Measurements from ENCODE around the gene ANKDD1B.

Gene ANKDD1B

GRCh38 chr5:75690669-75691068 lies 79.4 kb downstream of the ANKDD1B start:
- TF ChIP-seq REST (IDR thresholded peaks at IDR 0.05; ENCODE audit: low read depth) (no peak), RAD21 (IDR thresholded peaks at IDR 0.05; ENCODE audit: low read depth) (no peak), TCF12 (IDR thresholded peaks at IDR 0.05; ENCODE audit: low read depth) (no peak), EGR1 (IDR thresholded peaks at IDR 0.05) (no peak), TEAD4 (IDR thresholded peaks at IDR 0.05) (no peak), EP300 (IDR thresholded peaks at IDR 0.05; ENCODE audit: borderline replicate concordance) (no peak), NFIC (IDR thresholded peaks at IDR 0.05) (no peak), CREB1 (IDR thresholded peaks at IDR 0.05; ENCODE audit: low read depth) (no peak)

- no peak for TF ChIP-seq FOXM1 (IDR thresholded peaks at IDR 0.05; ENCODE audit: borderline replicate concordance, low read depth)
- no peak for TF ChIP-seq RAD21 (IDR thresholded peaks at IDR 0.05; ENCODE audit: low read depth)
- no peak for TF ChIP-seq CREB1 (IDR thresholded peaks at IDR 0.05; ENCODE audit: low read depth)
- TF ChIP-seq ZBTB7A (IDR thresholded peaks at IDR 0.05; ENCODE audit: low read depth) = no peak
- no peak for TF ChIP-seq USF1 (IDR thresholded peaks at IDR 0.05)
- TF ChIP-seq EP300 (IDR thresholded peaks at IDR 0.05; ENCODE audit: borderline replicate concordance) = no peak
- TF ChIP-seq MAX (IDR thresholded peaks at IDR 0.05) = no peak
- TF ChIP-seq CEBPB (IDR thresholded peaks at IDR 0.05) = no peak
- TF ChIP-seq REST (IDR thresholded peaks at IDR 0.05; ENCODE audit: low read depth) = no peak
- no peak for TF ChIP-seq TCF12 (IDR thresholded peaks at IDR 0.05; ENCODE audit: low read depth)
- no peak for TF ChIP-seq NFIC (IDR thresholded peaks at IDR 0.05)
- no peak for TF ChIP-seq EGR1 (IDR thresholded peaks at IDR 0.05)
- no peak for TF ChIP-seq TEAD4 (IDR thresholded peaks at IDR 0.05)
- no peak for TF ChIP-seq TAF1 (IDR thresholded peaks at IDR 0.05; ENCODE audit: low read depth)
- TF ChIP-seq YY1 (IDR thresholded peaks at IDR 0.05; ENCODE audit: low read depth) = no peak
These were observed 83.5 kb downstream of the ANKDD1B start for GRCh38 chr5:75694781-75695180.

GRCh38 chr5:75701856-75702255 lies 90.6 kb downstream of the ANKDD1B start:
- TF ChIP-seq CREB1 (IDR thresholded peaks at IDR 0.05; ENCODE audit: low read depth) (no peak), TEAD4 (IDR thresholded peaks at IDR 0.05) (no peak), ZBTB7A (IDR thresholded peaks at IDR 0.05; ENCODE audit: low read depth) (no peak), NFIC (IDR thresholded peaks at IDR 0.05) (no peak), FOXM1 (IDR thresholded peaks at IDR 0.05; ENCODE audit: borderline replicate concordance, low read depth) (no peak), TCF12 (IDR thresholded peaks at IDR 0.05; ENCODE audit: low read depth) (no peak), EGR1 (IDR thresholded peaks at IDR 0.05) (no peak), YY1 (IDR thresholded peaks at IDR 0.05; ENCODE audit: low read depth) (no peak), CEBPB (IDR thresholded peaks at IDR 0.05) (no peak), RAD21 (IDR thresholded peaks at IDR 0.05; ENCODE audit: low read depth) (no peak), EP300 (IDR thresholded peaks at IDR 0.05; ENCODE audit: borderline replicate concordance) (no peak), USF1 (IDR thresholded peaks at IDR 0.05) (no peak), TAF1 (IDR thresholded peaks at IDR 0.05; ENCODE audit: low read depth) (no peak), MAX (IDR thresholded peaks at IDR 0.05) (no peak), REST (IDR thresholded peaks at IDR 0.05; ENCODE audit: low read depth) (no peak)

- no peak for TF ChIP-seq USF1 (IDR thresholded peaks at IDR 0.05)
- TF ChIP-seq NFIC (IDR thresholded peaks at IDR 0.05) = no peak
- no peak for TF ChIP-seq REST (IDR thresholded peaks at IDR 0.05; ENCODE audit: low read depth)
- TF ChIP-seq TEAD4 (IDR thresholded peaks at IDR 0.05) = no peak
- no peak for TF ChIP-seq EGR1 (IDR thresholded peaks at IDR 0.05)
- TF ChIP-seq TCF12 (IDR thresholded peaks at IDR 0.05; ENCODE audit: low read depth) = no peak
- no peak for TF ChIP-seq CREB1 (IDR thresholded peaks at IDR 0.05; ENCODE audit: low read depth)
- TF ChIP-seq YY1 (IDR thresholded peaks at IDR 0.05; ENCODE audit: low read depth) = no peak
- TF ChIP-seq TAF1 (IDR thresholded peaks at IDR 0.05; ENCODE audit: low read depth) = no peak
- no peak for TF ChIP-seq ZBTB7A (IDR thresholded peaks at IDR 0.05; ENCODE audit: low read depth)
- no peak for TF ChIP-seq MAX (IDR thresholded peaks at IDR 0.05)
- TF ChIP-seq FOXM1 (IDR thresholded peaks at IDR 0.05; ENCODE audit: borderline replicate concordance, low read depth) = no peak
- no peak for TF ChIP-seq RAD21 (IDR thresholded peaks at IDR 0.05; ENCODE audit: low read depth)
- TF ChIP-seq CEBPB (IDR thresholded peaks at IDR 0.05) = no peak
These were observed 94.8 kb downstream of the ANKDD1B start for GRCh38 chr5:75706016-75706415.

Data from Ishikawa (cell line).